ENCODE results near the gene NSL1. TPM values are rescaled to one million over a fixed set of nuclear protein-coding genes. Genes with fewer than 3 reads are reported as not detected.
A peak's percentile ranks its signal among the peaks of the same experiment; 100 is the strongest.

NSL1 gene
- total and polyA plus RNA-seq, 9 of the 15 experiments (the other 6 are each of a cell fraction or from before 2014, with no cell fraction given) = 53.5 to 108 (median 59.1) TPM

- TF ChIP-seq GTF3C2 (IDR thresholded peaks at IDR 0.05; ENCODE audit: borderline replicate concordance, extremely low read depth, insufficient read length) = no peak
- TF ChIP-seq ZNF121 (CRISPR knock-in tag; conservative IDR thresholded peaks at IDR 0.05) = peak; percentile 81
- no peak for TF ChIP-seq MXD1 (CRISPR knock-in tag; IDR thresholded peaks at IDR 0.05; ENCODE audit: borderline replicate concordance, poor library complexity, severe bottlenecking)
- TF ChIP-seq KLF1 (tag; IDR thresholded peaks at IDR 0.05) = peak; percentile 26; the same call in 1 of the 2 replicates
- TF ChIP-seq THRAP3 (IDR thresholded peaks at IDR 0.05; ENCODE audit: borderline replicate concordance) = 0 out of 2 replicates have a peak, but pooled peaks have one; percentile 51
- 0 out of 2 replicates have a peak, but pooled peaks have one; percentile 18 for TF ChIP-seq FOXM1 (IDR thresholded peaks at IDR 0.05; ENCODE audit: low read depth)
- no peak for TF ChIP-seq FOXM1 (CRISPR knock-in tag; IDR thresholded peaks at IDR 0.05; ENCODE audit: low read depth)
- TF ChIP-seq ZNF431 (CRISPR knock-in tag; IDR thresholded peaks at IDR 0.05) = peak; percentile 66; the same call in 1 of the 2 replicates
- no peak for TF ChIP-seq ZSCAN32 (CRISPR knock-in tag; IDR thresholded peaks at IDR 0.05)
Measured at GRCh38 chr1:212791261-212791675, 309 bp downstream of the NSL1 start (continued).

All from K562 (cell line).